ENCODE results near the gene KCNC2.
A peak's percentile ranks its signal among the peaks of the same experiment; 100 is the strongest.

KCNC2 gene

GRCh38 chr12:75227132-75227531 lies 17.5 kb upstream of the KCNC2 start:
- Mint-ChIP-seq H3K4me1 (no peaks in the 10 kb centered on the region), H3K4me3 (no peak overlapping the region)

GRCh38 chr12:75212072-75212471 lies 2.4 kb upstream of the KCNC2 start:
- H3K27me3 Mint-ChIP-seq (ENCODE audit: low read depth, poor library complexity): peaks cover 50% of the 10 kb centered on the region
- H3K4me1 Mint-ChIP-seq: peaks cover 15% of the 10 kb centered on the region
- no peaks in the 10 kb centered on the region for H3K36me3 Mint-ChIP-seq (ENCODE audit: low read depth)
- TF ChIP-seq CTCF (IDR thresholded peaks at IDR 0.05): no peak
- no peak overlapping the region for H3K27ac Mint-ChIP-seq
- no peak for DNase-seq
- H3K4me3 Mint-ChIP-seq: no peak overlapping the region
- no peaks in the 10 kb centered on the region for H3K9me3 Mint-ChIP-seq

More at GRCh38 chr12:75227132-75227531, 17.5 kb upstream of the KCNC2 start:
- no peaks in the 10 kb centered on the region for H3K36me3 Mint-ChIP-seq (ENCODE audit: low read depth)
- no peak for DNase-seq
- no peaks in the 10 kb centered on the region for H3K27me3 Mint-ChIP-seq (ENCODE audit: low read depth, poor library complexity)
- no peak for TF ChIP-seq CTCF (IDR thresholded peaks at IDR 0.05)
- peaks cover 10% of the 10 kb centered on the region for H3K9me3 Mint-ChIP-seq
- H3K27ac Mint-ChIP-seq: no peak overlapping the region

- H3K36me3 Mint-ChIP-seq (ENCODE audit: low read depth): no peaks in the 10 kb centered on the region
- no peak for TF ChIP-seq CTCF (IDR thresholded peaks at IDR 0.05)
- peak overlapping the region; percentile 80 for H3K4me3 Mint-ChIP-seq
- H3K27me3 Mint-ChIP-seq (ENCODE audit: low read depth, poor library complexity): peaks cover 80% of the 10 kb centered on the region
- H3K27ac Mint-ChIP-seq: no peak overlapping the region
- H3K9me3 Mint-ChIP-seq: peaks cover 7% of the 10 kb centered on the region
- peak; percentile 87 for DNase-seq
- peaks cover 15% of the 10 kb centered on the region for H3K4me1 Mint-ChIP-seq
These were observed 505 bp downstream of the KCNC2 start for GRCh38 chr12:75208856-75209811.

GRCh38 chr12:75207338-75208083 lies 2.1 kb downstream of the KCNC2 start:
- H3K27ac Mint-ChIP-seq: no peak overlapping the region
- H3K9me3 Mint-ChIP-seq: peaks cover 7% of the 10 kb centered on the region
- DNase-seq: peak; percentile 61
- peaks cover 81% of the 10 kb centered on the region for H3K27me3 Mint-ChIP-seq (ENCODE audit: low read depth, poor library complexity)
- no peaks in the 10 kb centered on the region for H3K36me3 Mint-ChIP-seq (ENCODE audit: low read depth)
- H3K4me1 Mint-ChIP-seq: peaks cover 15% of the 10 kb centered on the region
- no peak for TF ChIP-seq CTCF (IDR thresholded peaks at IDR 0.05)
- peak overlapping the region; percentile 80 for H3K4me3 Mint-ChIP-seq

- Mint-ChIP-seq H3K4me3 (no peak overlapping the region), H3K27me3 (ENCODE audit: low read depth, poor library complexity) (peaks cover 72% of the 10 kb centered on the region), H3K4me1 (peaks cover 24% of the 10 kb centered on the region), H3K9me3 (peaks cover 7% of the 10 kb centered on the region), H3K27ac (no peak overlapping the region), H3K36me3 (ENCODE audit: low read depth) (no peaks in the 10 kb centered on the region)
- no peak for TF ChIP-seq CTCF (IDR thresholded peaks at IDR 0.05)
- no peak for DNase-seq
These were observed 4.1 kb downstream of the KCNC2 start for GRCh38 chr12:75205558-75205957.
